Ishikawa (cell line): Measurements from ENCODE around the gene BEAN1.

ENCODE experiments used
- CEBPB ChIP-seq: IDR thresholded peaks from 2 replicates; pipeline ENCODE4 v1.6.1; 2012
- CREB1 ChIP-seq: IDR thresholded peaks from 2 replicates; pipeline ENCODE4 v1.6.1; 2012; ENCODE audit warnings: low read depth
- EGR1 ChIP-seq: IDR thresholded peaks from 2 replicates; pipeline ENCODE4 v1.6.1; 2012
- EP300 ChIP-seq: IDR thresholded peaks from 2 replicates; pipeline ENCODE4 v1.6.1; 2012; ENCODE audit warnings: borderline replicate concordance
- FOXM1 ChIP-seq: IDR thresholded peaks from 2 replicates; pipeline ENCODE4 v1.6.1; 2012; ENCODE audit warnings: low read depth, borderline replicate concordance
- NFIC ChIP-seq: IDR thresholded peaks from 2 replicates; pipeline ENCODE4 v1.6.1; 2012
- RAD21 ChIP-seq: IDR thresholded peaks from 2 replicates; pipeline ENCODE4 v1.6.1; 2012; ENCODE audit warnings: low read depth
- TAF1 ChIP-seq: IDR thresholded peaks from 2 replicates; pipeline ENCODE4 v1.6.1; 2012; ENCODE audit warnings: low read depth, mild to moderate bottlenecking
- TCF12 ChIP-seq: IDR thresholded peaks from 2 replicates; pipeline ENCODE4 v1.6.1; 2012; ENCODE audit warnings: low read depth
- TEAD4 ChIP-seq: IDR thresholded peaks from 2 replicates; pipeline ENCODE4 v1.6.1; 2012
- YY1 ChIP-seq: IDR thresholded peaks from 2 replicates; pipeline ENCODE4 v1.6.1; 2012; ENCODE audit warnings: low read depth
- ZBTB7A ChIP-seq: IDR thresholded peaks from 2 replicates; pipeline ENCODE4 v1.6.1; 2012; ENCODE audit warnings: low read depth
- TF ChIP-seq, protein P1 (sequence below): IDR thresholded peaks from 2 replicates; pipeline ENCODE4 v1.6.1; 2012
- TF ChIP-seq, protein P2 (sequence below): IDR thresholded peaks from 2 replicates; pipeline ENCODE4 v1.6.1; 2012; ENCODE audit warnings: low read depth, mild to moderate bottlenecking
- TF ChIP-seq, protein P3 (sequence below): IDR thresholded peaks from 2 replicates; pipeline ENCODE4 v1.6.1; 2012

Gene BEAN1

DNA sequence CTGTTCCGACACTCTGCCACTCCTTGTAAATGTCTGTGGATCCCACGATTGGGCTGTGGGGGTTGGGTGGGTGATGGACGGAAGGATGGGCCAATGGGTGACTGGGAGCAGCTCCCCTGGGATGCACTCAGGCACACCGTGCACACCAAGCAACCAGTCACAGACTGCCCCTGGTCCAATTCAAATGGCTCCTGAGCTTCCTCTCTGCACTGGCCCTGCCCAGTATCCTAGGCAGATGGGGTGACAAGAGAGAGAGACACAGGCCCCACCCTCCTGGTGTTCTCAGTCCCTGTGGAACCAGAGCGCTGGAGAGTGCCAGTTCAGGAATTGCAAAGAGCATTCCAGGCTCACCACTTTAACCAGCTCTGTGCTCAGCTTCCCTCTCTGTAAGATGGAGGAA is 32.8 kb downstream of the BEAN1 start:
- TF ChIP-seq CEBPB (no peak), CREB1 (no peak), RAD21 (no peak), FOXM1 (no peak)
- TF ChIP-seq, protein P1, sequence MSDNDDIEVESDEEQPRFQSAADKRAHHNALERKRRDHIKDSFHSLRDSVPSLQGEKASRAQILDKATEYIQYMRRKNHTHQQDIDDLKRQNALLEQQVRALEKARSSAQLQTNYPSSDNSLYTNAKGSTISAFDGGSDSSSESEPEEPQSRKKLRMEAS, result no peak
- TF ChIP-seq, protein P2, sequence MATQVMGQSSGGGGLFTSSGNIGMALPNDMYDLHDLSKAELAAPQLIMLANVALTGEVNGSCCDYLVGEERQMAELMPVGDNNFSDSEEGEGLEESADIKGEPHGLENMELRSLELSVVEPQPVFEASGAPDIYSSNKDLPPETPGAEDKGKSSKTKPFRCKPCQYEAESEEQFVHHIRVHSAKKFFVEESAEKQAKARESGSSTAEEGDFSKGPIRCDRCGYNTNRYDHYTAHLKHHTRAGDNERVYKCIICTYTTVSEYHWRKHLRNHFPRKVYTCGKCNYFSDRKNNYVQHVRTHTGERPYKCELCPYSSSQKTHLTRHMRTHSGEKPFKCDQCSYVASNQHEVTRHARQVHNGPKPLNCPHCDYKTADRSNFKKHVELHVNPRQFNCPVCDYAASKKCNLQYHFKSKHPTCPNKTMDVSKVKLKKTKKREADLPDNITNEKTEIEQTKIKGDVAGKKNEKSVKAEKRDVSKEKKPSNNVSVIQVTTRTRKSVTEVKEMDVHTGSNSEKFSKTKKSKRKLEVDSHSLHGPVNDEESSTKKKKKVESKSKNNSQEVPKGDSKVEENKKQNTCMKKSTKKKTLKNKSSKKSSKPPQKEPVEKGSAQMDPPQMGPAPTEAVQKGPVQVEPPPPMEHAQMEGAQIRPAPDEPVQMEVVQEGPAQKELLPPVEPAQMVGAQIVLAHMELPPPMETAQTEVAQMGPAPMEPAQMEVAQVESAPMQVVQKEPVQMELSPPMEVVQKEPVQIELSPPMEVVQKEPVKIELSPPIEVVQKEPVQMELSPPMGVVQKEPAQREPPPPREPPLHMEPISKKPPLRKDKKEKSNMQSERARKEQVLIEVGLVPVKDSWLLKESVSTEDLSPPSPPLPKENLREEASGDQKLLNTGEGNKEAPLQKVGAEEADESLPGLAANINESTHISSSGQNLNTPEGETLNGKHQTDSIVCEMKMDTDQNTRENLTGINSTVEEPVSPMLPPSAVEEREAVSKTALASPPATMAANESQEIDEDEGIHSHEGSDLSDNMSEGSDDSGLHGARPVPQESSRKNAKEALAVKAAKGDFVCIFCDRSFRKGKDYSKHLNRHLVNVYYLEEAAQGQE, result no peak

DNA sequence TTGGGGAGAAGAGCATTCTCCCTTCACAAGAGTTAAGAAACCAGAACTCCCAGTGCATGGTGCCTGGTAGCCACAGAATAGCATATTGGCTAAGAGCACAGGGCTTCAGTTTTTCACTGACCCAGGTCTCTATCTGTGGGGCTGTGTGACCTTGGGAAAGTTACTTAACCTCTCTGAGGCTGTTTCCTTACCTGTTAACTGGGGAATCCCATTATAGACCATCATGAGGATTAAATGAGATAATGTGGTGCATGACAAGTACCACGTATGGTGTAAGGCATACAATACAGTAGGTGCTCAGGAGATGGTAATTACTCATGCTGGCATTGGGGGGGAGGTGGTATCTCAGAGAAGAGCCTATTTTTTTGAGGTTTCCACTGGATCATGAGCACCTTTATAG is 33.6 kb downstream of the BEAN1 start:
- TF ChIP-seq NFIC, result no peak
- no peak for TF ChIP-seq EP300
- TF ChIP-seq TEAD4, result no peak
- TF ChIP-seq, protein P2, result no peak
- TF ChIP-seq FOXM1, result no peak
- TF ChIP-seq CEBPB, result no peak
- TF ChIP-seq, protein P1, result no peak
- TF ChIP-seq TCF12, result no peak
- no peak for TF ChIP-seq TAF1
- no peak for TF ChIP-seq EGR1
- no peak for TF ChIP-seq ZBTB7A
- TF ChIP-seq, protein P3, sequence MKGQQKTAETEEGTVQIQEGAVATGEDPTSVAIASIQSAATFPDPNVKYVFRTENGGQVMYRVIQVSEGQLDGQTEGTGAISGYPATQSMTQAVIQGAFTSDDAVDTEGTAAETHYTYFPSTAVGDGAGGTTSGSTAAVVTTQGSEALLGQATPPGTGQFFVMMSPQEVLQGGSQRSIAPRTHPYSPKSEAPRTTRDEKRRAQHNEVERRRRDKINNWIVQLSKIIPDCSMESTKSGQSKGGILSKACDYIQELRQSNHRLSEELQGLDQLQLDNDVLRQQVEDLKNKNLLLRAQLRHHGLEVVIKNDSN, result no peak
- TF ChIP-seq YY1, result no peak
- no peak for TF ChIP-seq RAD21
- TF ChIP-seq CREB1, result no peak

DNA sequence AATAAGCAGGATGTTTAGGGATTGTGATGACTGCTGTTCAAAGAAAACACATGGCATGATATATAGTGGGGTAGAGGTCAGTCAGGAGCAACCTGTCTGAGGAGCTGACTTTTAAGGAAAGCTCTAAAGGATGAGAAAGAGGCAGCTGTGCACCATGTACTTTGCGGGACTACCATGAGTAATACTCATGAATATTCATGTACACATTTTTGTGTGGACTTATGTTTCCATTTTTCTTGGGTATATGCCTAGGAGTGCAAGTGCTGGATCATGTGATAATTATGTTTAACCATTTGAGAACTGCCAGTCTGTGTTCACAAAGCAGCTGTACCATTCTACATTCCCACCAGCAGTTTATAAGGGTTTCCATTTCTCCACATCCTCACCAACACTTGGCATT is 35.8 kb downstream of the BEAN1 start:
- TF ChIP-seq YY1 (no peak), EGR1 (no peak), CREB1 (no peak), TCF12 (no peak), RAD21 (no peak), ZBTB7A (no peak), NFIC (no peak), CEBPB (no peak), EP300 (no peak), TAF1 (no peak), TEAD4 (no peak), FOXM1 (no peak)
- TF ChIP-seq, protein P1, result no peak
- TF ChIP-seq, protein P2, result no peak
- TF ChIP-seq, protein P3, result no peak

DNA sequence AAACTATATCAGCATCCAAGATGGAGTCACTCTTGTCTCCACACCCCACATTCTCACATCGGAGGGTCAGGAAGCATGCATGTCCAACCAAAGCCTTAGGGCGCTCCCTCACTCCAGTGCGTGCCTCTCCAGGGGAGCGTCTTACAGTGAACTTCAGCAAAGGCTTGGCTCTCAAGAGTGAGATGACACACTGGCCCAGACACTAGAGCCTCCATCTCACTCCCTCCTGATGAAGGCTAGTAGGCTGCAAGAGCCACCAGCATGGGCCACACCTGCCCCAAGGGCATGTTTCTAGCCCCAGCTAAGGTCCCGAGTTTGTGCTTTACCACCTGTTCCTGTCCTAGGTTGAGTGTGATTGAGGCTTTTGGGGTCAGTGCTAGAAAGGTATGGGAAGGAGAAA is 40.5 kb downstream of the BEAN1 start:
- no peak for TF ChIP-seq TAF1
- TF ChIP-seq TCF12, result no peak
- no peak for TF ChIP-seq FOXM1
- no peak for TF ChIP-seq YY1
- TF ChIP-seq, protein P3, result no peak
- TF ChIP-seq ZBTB7A, result no peak
- no peak for TF ChIP-seq RAD21
- no peak for TF ChIP-seq CREB1
- no peak for TF ChIP-seq NFIC
- TF ChIP-seq, protein P1, result no peak
- no peak for TF ChIP-seq TEAD4
- TF ChIP-seq, protein P2, result no peak
- TF ChIP-seq CEBPB, result no peak
- no peak for TF ChIP-seq EP300
- no peak for TF ChIP-seq EGR1
